NCI-H2029 (cell line): ENCODE data around the gene PFDN4.

Source experiments
- DNase-seq: peaks from one replicate; lab custom pipeline; 2025; lab: John Stamatoyannopoulos, UW

PFDN4 gene

DNA sequence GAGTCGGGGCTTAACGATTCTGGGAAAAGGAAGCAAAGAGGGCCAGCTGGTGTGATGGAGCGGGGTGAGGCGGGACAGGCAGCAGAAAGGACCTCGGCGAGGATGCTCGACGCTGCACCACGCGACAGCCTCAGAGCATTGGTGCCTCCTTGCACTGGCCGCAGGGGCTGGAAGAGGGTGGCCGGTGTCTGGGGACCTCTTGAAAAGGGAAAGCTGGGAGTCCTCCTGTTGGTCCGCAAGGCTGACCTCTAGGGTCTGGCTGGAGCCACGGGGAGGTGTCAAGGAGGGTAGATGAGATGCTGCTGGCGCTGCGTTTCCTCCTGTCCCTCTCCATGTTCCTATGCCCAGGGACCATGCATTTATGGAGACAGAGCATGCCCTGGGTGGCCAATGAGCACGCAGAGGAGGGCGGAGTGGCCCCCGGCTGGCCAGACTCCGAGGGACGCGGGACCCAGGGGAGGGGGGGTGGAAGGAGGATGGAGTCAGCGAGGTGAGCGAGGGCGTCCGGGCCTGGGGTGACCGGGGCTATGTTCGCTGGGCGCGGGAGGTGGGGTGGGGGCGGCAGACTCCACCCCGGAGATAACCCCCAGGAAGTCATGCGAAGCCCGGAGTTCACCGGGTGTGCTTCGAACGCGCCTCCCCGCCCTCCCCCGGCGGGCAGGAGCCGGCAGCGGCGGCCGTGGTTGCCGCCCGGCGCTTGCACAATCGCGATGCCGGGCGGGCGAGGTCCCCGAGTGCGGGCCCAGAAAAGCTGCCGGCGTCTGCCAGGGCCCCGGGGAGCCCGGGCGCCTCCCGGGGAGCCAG is 34.0 kb upstream of the PFDN4 start, which contains the start of gene CYP24A1:
TSS of gene CYP24A1 (minus strand) at position 334 of the 804 bp plus-strand sequence. CDS start 407 bp downstream, outside the sequence.
- no peak for DNase-seq

DNA sequence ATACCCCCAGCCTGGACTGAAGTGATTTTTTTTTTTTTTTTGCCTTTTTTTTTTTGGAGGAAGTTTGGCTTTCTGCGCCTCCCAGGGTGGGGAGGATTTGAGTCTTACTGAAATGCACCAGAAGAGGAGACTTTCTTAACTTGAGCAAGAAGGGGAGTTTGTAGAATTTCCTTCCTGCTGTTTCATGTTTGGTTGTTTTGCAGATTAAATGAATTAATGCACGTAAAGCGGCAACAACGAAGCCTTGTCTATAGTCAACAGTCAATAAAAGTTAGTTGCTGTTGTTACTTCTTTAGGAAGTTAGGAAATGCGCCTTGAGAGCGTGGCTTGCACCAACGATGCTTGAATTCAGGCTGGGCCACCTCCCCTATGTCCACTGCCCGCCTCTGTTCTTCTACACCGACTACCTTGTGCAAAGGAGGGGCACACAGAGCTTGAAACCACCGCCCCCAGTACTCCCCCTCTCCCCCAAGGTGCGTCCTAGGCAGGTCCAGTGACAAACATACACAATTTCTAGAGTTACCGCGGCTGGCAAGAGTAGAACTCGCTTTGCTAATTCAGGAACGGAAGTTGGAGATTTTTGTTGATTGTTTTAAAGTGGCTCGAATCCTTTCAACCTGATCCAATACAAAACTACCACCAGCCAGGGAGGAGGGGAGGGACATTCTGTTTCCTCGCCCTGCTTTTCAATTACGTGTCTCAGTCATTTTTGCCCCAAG is 33.3 kb upstream of the PFDN4 start:
- DNase-seq, result no peak

DNA sequence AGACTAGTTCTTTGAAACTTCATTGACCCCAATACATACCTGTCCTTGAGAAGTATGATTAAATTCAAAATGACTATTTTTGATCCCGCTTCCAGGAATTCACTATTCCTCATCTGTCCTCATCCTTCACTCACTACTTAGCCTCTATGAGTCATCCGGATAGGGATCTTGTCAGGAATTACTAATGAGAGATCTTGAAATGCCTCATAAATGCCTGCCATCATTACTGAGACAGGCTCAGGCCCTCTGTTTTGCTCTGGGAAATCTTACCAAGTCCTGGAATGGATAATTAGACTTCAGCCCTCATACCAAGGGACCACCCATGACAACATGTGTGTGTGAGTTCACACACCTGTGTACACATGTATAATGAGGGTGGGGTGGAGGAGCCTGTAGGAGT is 31.3 kb upstream of the PFDN4 start:
- no peak for DNase-seq

DNA sequence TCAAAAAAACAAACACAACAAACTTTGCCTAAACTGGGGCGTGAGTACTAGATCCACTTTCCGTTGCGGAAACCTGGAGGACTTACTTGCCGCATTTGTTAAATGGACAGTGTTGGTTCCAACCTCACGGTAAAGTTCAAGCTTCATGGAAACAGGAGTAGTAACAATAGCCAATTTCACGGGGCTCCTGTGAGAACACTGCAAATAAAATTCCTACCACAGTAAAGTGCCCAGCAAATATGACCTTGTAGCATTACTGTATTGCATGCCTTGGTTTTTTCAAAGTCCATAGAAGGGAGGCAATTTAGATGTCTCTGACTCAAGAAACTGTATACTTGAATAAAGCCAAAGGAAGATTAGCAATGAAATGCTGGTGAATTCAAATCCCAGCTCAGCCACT is 30.5 kb upstream of the PFDN4 start:
- DNase-seq, result no peak

DNA sequence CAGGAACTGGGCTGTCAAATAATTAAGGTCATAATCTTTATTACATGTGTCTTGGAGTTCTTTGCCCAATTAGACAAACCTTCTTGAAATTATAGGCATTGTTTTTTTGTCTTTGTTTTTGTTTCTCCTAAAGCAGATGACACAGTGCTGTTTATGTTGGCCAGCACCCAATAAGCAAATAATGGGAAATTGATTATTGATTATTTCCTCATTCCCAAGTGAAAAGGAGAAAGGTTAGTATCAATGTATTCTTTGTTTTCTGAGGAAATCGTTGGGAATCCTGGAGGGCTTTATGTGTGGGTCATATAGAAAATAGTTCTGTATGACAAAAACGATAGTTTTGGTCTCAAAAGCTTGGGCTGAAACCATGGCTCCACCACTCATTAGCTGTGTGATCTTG is 29.6 kb upstream of the PFDN4 start:
- no peak for DNase-seq

DNA sequence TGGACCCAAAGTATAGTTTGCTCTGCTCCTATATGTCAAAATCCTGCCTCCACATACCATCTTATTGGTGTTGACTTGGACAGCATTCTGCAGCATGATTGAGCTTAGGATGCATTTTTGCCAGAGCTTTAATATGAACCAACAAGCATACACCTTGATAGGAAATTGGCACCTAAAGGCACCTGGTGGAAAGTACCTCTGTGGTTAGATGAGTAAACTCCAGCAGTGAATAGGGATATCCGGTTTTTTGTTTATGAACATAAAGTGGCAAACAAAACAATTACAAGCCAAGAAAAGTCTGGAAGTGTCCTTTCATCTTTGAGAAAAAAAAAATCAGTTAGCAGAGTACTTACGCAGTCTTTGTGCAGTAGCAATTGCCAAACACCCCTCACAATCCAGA is 27.9 kb upstream of the PFDN4 start:
- DNase-seq, result peak; percentile 53

DNA sequence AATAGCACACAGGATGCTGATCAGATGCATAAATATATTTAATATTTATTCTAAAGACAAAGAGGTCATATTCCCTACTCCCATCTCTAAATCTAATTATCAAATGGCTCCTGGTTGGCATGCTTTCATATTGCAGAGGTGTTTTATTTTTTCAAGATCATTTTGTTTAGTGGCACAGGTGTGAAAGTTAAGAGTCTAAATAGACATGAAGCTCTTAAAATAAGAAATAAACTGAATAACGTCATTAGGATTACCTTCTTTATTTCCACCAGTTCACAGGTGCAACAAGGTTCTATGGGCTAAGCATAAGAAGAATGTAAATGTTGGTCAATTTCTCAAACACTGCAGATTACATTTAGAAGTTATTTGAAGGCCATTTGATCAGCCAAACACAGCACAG is 27.0 kb upstream of the PFDN4 start:
- DNase-seq, result no peak

DNA sequence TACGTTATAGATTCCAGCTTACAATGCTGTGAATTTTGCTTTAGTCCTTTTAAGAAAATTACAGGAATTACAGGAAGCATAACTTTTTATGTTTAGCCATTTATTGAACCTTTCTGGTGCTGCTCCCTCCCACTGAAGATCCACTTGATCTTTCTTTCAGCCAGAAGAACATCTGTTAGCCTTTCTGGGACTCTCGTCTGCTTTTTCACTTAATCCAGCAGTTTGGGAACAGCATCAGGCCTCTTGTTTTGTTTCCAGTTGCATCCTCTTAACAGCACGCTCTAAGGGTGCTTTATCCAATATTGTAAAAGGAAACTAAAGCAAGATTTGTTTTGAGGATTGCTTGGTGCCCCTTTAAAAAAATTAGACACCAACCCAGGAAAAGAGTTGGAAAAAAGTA is 23.8 kb upstream of the PFDN4 start:
- no peak for DNase-seq

DNA sequence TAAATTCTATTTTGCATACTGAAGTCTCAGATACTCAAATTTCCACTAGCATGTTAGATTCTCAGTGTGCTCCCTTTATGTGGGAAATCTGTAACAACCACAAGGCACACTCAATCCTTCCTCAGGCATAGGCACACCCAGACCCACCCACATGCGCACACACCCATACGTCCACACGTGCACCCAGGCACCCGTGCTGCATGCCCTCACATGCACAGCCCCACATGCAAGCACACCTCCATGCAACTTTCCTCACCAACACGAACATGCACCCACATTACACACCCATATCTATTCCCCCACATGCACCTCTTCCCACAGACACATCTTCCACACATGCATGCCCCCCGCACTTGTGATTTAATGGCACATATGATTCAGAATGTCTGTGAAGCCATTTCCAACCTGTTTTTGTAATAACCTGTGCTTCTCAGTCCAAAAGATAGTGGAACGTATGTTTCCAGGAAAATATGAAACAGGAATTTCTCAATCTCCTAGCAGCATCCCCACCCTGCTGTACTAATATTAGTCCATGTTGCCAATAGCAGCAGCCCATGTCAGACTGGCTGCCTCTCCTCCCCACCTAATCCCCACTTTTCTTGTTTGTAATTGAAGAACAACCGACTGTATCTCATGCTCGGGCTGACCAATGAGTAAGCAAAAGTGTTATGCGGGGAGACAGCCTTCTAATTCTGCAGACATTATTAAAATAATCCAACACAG is 22.8 kb upstream of the PFDN4 start:
- DNase-seq, result no peak

DNA sequence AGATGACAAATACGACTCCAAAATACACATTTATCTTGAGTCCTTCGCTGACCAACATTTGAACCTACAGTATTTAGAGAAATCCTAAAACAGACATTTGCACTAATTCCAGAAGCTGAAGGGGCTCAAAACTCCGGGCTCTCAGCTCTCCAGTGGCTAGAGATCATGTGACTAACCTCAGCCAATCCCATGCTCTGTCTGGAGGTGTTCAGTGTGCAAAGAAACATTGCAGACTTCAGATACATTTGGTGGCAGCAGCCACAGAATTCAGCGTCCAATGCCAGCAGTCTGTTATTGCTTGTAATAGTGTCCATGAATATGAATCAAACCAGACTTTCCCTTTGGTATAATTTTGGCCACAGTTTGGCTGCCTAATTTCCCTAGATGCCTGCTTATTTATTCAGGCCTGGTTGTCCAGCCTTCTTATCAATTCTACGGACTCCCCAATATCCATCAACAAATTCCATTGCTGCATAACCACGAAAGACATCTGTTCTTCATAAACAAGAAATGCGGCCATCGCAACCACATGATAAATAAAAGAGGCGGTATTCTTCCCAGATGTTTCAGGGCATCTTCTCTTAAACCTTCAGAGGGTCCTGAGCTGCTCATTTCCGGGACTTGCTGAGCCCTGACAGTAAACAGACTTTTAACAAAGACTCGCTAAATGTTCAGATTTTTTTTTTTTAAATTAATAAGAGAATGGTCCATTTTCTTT is 19.6 kb upstream of the PFDN4 start:
- DNase-seq, result no peak

DNA sequence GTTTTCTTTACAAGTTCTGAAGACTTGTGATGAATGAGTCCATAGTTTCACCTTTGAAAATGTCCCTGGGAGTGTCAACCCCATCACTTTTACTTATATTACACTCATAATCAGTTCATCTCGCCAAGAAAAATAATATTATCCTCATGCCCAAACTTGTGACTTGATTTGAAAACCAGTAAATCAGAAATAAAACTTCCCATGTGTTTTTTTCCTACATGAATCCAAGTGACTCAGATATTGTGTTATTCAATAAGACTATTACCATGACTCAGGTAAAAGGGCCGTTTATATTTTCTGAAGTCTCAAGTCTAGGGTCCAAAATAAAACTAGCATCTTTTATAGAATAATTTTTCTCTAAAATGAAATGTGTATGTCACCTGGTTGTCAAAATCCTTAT is 18.3 kb upstream of the PFDN4 start:
- no peak for DNase-seq

DNA sequence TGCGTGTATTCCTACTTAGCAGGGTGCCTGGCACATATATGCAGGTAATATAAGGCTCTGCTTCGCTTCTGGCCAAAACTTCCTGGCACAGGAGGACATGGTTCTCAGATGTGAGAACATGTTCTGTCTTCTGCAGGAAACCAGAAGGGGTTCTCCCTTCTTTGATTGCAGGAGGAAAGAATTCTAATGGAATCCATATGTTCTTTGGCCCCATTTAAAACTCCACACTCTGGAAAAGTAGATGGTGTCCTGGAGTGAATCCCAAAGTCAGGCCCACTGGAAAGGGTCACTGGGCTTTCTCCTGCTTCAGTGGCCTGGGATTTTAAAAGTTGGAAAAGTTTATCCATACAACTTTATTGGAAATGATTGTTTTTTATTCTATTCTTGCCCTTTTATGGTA is 17.7 kb upstream of the PFDN4 start:
- no peak for DNase-seq

DNA sequence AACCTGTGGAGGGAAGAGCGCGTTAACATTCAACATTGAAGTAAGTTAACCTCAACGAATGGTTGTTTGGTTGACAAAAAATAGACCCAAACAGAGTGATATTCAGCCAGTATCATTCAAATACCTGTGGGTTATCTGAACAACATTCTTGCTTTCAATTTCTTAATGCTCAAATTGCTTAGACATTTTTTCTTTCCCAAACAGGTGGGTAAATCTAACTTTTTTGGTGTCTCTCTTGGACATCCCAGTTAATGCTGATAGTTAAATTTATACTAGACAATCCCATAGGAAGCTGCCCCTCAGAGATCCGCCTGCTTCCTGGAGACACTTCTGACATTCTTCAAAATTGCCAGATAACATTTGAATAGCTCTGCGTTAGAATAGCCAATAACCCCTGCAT is 14.1 kb upstream of the PFDN4 start:
- no peak for DNase-seq

DNA sequence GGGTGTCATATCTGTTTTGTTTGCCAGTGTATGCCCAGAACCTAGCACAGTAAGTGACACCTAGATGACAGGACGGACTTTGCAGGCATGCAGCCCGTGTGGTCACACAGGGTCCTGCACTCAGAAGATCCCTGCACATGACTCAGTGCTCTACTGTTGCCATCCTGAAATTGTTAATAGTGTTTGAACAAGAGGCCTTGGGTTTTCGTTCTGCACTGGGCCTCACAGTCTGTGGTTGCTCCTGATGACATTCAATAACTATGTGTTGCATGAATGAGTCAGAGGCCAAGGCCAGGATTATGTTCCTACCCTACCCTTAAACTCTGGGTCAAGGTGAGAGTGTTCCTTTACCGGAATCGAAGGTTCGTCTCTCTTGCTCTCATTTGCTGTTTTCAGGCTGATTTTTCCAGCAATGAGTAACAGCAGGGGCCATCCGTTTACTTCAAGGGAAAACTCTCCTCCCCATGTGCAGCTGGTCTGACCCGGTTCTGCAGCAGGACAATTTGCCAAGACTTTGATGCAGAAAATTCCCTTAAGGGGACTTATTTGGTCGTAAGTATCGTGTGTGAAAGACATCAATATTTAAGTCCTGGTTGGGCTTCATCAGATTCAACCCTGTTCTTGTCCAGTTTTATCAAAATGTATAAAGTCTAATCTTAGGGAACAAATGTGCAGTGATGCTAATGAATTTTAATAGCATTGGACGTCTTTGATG is 13.0 kb upstream of the PFDN4 start:
- DNase-seq, result no peak

DNA sequence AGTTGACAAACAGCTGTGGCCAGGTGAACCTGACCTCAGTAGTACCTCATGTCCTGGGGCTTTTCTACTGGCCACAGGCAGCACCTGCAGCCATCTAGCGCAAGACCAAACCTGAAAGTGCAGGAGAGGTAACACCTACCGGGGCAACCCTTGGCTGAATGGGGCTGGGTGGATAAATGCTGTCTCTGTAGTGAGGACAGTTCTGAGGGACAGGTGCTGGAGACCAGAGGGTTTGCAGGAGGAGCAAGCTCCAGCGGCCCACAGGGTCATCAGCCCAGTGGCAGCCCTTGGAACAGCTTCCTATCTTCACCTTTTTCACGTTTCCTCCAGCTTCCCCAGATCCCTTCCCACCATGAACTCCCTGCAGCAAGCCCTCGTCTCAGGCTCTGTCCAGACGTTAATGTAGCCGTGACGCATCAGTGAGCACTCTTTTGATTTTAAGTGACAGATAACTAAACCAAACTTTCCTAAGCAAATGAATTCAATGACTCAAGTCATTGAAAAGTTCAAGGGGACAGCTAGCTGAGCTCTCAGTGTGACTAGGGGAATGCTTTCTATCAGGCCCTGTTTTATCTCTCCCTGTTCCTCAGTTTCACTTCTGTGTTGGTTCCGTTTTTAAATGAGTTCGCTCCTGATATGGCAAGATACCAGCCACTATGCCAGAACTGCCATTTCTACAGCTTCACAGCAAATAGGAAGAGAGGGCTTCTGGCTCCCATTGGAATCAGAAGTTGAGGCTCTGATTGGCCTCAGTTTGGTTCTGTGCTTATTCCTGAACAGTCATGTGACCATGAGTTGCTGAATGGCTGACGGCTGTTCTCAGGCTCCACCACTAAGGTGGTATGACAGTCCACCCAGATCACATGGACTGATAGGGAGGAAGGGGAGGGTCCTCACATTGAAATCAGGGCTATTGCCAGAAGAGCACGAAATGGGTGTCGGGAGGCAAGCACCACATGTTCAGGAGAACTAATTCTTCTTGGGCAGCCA is 12.1 kb upstream of the PFDN4 start:
- DNase-seq, result no peak

DNA sequence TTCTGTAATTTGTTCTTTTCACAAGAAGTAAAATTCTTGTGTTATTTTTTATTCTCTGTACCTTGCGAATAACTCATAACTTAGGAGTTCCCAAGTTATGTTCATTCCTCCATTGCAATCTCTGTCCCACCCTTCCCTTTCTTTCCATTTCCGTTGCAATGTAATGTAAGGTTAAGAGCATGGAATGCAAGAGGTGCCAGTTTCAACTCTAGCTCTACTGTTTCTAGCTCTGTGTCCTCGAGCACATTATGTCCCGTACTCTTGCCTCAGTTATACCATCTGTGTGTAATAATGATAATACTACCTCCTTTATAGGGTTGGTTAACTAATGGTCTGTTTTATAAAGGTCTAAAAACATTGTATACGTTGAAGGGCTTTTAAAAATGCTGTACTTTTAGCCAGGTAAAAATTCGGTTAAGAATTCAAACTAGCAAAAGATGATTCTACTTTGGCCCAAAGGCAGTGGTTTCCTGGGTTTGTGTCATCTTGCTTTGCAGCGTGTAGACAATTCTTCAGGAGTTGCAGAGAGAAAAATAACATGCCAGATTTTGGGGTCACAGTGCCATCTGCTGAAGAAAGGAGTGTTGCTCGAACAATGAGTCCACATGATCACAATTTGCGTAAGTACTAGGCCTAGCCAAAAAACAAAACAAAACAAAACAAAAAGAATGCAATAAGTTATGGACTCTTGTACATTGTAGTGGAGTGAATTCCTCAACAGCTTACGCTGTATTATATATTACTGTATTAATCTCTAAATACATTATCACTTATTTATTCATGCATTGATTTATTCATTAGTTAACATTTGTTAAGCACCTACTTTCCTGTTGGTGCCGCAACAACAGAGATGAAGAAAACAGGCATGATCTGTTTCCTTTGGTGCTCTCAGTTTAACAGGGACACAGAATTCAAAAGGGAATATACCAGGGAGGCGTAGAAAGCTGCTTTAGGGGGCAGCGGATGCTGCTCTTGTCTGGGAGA is 10.0 kb upstream of the PFDN4 start:
- no peak for DNase-seq

DNA sequence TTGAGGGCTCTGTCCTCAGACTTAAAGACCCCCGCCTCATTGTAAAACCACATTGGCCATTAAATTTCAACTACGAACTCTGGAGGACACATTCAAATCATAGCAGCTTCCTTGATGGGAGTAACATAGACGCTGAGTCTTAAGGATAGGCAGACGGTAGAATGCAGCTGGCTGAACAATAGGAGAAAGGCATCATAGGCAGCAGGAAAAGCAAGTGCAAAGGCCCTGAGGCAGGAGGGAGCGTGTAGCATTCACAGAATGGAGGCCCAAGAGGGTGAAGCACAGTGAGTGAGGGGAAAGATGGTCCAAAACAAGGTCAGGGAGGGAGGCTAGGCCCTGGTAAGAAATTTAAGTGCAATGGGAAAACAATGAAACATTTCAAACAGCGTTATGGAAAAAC is 8.6 kb upstream of the PFDN4 start:
- no peak for DNase-seq

DNA sequence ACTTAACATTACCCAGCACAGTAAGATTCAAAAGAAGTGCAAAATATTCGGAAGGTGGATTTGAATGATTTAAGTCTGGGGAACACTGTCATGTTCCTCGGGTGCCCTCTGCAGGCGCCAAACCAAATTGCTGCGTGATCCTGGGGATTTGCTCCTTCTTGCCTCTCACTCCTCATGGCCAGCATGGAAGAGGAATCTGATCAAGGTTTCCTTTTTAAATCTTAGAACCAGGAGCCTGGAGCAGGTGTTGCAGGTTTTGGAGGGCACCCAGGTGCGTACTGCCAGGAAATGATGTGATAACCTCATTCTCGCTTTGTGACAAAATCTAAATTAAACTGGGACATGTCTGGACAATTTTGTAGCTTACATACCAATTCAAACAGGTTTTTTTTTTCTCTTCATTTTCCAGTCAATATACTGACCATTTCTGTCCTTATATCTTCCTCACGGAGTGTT is 8.1 kb upstream of the PFDN4 start:
- peak; percentile 5 for DNase-seq
